Left lung (tissue), 10 donors: Measurements from ENCODE around the gene TRHDE. TPM values are rescaled to one million over a fixed set of nuclear protein-coding genes. Genes with fewer than 3 reads are reported as not detected.
A peak's percentile ranks its signal among the peaks of the same experiment; 100 is the strongest.

Experiments
- ATAC-seq: fragments of 200-7000 bp; cut with Tn5 transposase; one replicate; pipeline ENCODE4 v1.9.1; 2020; ENCODE audit warnings: moderate library complexity
- DNase-seq, 4 donors: peaks; one replicate each; pipeline ENCODE4 v3.0.0-alpha.2; 2013 to 2020
- H3K27ac ChIP-seq, 2 donors: fragments of 200-600 bp; sonication (generic) in 1 of 2; one replicate each; pipeline versions ENCODE4 v1.5.0 to v1.8.0; 2020 to 2021
- H3K27me3 ChIP-seq, 2 donors: fragments of 200-600 bp; sonication (generic) in 1 of 2; one replicate each; pipeline versions ENCODE4 v1.5.0 to v1.8.0; 2020 to 2021
- H3K36me3 ChIP-seq, 2 donors: fragments of 200-600 bp; sonication (generic) in 1 of 2; one replicate each; pipeline versions ENCODE4 v1.5.0 to v1.8.0; 2020 to 2021
- H3K4me1 ChIP-seq, 2 donors: fragments of 200-600 bp; one replicate each; pipeline ENCODE4 v1.8.0; 2021
- H3K4me3 ChIP-seq, 2 donors: fragments of 200-600 bp; sonication (generic) in 1 of 2; one replicate each; pipeline versions ENCODE4 v1.5.0 to v1.8.0; 2020 to 2021; ENCODE audit warnings: mild to moderate bottlenecking in 1 of 2
- H3K9me3 ChIP-seq, 2 donors: fragments of 200-600 bp; sonication (generic) in 1 of 2; one replicate each; pipeline versions ENCODE4 v1.5.0 to v1.8.0; 2020 to 2021
- intact Hi-C, 2 donors: fragments of 100-400 bp; cut with DNase I; formaldehyde crosslinking; loops; one replicate each; pipeline versions ENCODE4 v1.11.2 to v1.14.2; 2022
- polyA plus RNA-seq, 6 donors: library from polyadenylated mRNA; unstranded; fragments of 120-200 nt; gene quantifications; one replicate each; pipeline ENCODE4 v1.2.1, GENCODE V29; 2013; ENCODE audit not compliant: insufficient read length in 6 of 6
- total RNA-seq, 2 donors: library from RNA; stranded (reverse); fragmentation: NEBNext Ultra II Directional; extraction: Animal tissue kit (Norgen Biotek cat#: 25700); gene quantifications; one replicate each; pipeline ENCODE4 v1.2.1, GENCODE V29; 2021
- TF ChIP-seq, protein P1 (sequence below), 2 donors: fragments of 200-600 bp; sonication (generic) in 1 of 2; IDR thresholded peaks; one replicate each; pipeline versions ENCODE4 v1.5.0 to v1.8.0; 2021; ENCODE audit warnings: antibody characterized with exemption in 2 of 2
- donor health status: DM: no; HTN: yes; CAD: no.
- donor health status: DM: no; HTN: no; CAD: no.

The TRHDE gene
- total and polyA plus RNA-seq, 8 donors = 0.87 to 4.3 (median 2.8) TPM

DNA sequence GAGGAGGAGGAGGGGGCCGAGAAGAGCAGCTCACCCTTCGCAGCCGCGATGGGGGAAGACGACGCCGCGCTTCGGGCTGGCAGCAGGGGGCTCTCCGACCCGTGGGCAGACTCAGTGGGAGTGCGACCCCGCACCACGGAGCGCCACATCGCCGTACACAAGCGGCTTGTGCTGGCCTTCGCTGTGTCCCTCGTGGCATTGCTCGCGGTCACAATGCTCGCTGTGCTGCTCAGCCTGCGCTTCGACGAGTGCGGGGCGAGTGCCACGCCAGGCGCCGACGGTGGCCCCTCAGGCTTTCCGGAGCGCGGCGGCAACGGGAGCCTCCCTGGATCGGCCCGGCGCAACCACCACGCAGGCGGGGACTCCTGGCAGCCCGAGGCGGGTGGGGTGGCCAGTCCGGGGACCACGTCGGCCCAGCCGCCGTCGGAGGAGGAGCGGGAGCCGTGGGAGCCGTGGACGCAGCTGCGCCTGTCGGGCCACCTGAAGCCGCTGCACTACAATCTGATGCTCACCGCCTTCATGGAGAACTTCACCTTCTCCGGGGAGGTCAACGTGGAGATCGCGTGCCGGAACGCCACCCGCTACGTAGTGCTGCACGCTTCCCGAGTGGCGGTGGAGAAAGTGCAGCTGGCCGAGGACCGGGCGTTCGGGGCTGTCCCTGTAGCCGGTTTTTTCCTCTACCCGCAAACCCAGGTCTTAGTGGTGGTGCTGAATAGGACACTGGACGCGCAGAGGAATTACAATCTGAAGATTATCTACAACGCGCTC, 745 bp downstream of the TRHDE start:
- ATAC-seq (peak; percentile 16), DNase-seq (peak; percentile 34 to 76 (median 68))
- peaks cover 37 to 91% of the 10 kb centered on the region in 2 donors for H3K27me3 ChIP-seq
- peak overlapping the region in 1 of 2 donors; percentile 58 for H3K27ac ChIP-seq
- TF ChIP-seq, protein P1, sequence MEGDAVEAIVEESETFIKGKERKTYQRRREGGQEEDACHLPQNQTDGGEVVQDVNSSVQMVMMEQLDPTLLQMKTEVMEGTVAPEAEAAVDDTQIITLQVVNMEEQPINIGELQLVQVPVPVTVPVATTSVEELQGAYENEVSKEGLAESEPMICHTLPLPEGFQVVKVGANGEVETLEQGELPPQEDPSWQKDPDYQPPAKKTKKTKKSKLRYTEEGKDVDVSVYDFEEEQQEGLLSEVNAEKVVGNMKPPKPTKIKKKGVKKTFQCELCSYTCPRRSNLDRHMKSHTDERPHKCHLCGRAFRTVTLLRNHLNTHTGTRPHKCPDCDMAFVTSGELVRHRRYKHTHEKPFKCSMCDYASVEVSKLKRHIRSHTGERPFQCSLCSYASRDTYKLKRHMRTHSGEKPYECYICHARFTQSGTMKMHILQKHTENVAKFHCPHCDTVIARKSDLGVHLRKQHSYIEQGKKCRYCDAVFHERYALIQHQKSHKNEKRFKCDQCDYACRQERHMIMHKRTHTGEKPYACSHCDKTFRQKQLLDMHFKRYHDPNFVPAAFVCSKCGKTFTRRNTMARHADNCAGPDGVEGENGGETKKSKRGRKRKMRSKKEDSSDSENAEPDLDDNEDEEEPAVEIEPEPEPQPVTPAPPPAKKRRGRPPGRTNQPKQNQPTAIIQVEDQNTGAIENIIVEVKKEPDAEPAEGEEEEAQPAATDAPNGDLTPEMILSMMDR (IDR thresholded peaks at IDR 0.05) = no peak
- intact Hi-C loops = no loop called here
- H3K36me3 ChIP-seq = no peaks in the 10 kb centered on the region
- peaks cover 10 to 22% of the 10 kb centered on the region in 2 donors for H3K4me1 ChIP-seq
- H3K4me3 ChIP-seq = peak overlapping the region; percentile 49 to 51
- no peaks in the 10 kb centered on the region for H3K9me3 ChIP-seq

DNA sequence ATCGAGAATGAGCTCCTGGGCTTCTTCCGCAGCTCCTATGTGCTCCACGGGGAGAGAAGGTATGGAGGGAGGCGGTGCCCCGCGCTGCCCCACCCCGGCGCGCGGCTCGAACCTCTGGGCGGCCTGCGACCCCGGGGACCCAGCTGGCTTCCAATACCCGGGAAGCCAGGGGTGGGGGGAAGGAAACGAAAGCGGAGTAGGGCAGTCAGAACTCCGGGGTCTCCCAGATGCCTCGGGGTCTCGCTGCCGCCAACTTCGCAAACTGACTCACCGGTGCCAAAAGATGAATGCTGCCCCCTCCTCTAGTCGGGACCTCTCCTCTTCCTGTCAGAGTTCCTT, 1.3 kb downstream of the TRHDE start:
- intact Hi-C loops = no loop called here
- ATAC-seq (no peak), DNase-seq (peak in 1 of 4 donors; percentile 53)
- Histone ChIP-seq H3K27me3 (peaks cover 37 to 91% of the 10 kb centered on the region in 2 donors), H3K9me3 (no peaks in the 10 kb centered on the region), H3K4me3 (peak overlapping the region; percentile 49 to 51), H3K36me3 (no peaks in the 10 kb centered on the region), H3K4me1 (peaks cover 10 to 22% of the 10 kb centered on the region in 2 donors), H3K27ac (no peak overlapping the region)
- TF ChIP-seq, protein P1 (IDR thresholded peaks at IDR 0.05) = no peak

DNA sequence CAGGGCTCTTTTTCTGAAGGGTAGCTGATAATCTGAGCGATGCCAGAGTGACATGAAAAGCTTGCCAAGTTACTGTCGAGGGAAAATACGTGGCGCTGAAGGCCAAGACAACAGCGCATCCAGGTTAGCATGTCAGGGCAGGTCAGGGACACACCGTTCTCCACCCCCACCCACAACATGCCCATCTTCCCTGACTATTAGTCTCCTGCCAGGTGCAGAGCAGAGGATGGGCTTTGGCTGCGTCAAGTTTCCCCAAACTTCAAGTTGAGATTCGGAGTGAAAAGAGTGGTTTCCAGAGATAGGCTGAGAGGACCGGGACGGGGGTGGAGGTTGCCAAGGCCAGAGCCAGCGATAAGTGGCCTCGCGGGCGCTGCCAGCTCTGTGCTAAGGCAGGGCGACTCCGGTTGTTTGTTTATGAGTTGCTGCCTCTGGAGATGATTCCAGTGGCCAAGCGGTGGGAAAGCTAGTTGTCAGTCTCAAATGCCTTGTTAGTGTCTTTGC, 1.7 kb downstream of the TRHDE start:
- ATAC-seq = no peak
- H3K27ac ChIP-seq = no peak overlapping the region
- intact Hi-C loops = no loop called here
- H3K4me1 ChIP-seq = peaks cover 10 to 22% of the 10 kb centered on the region in 2 donors
- peaks cover 37 to 87% of the 10 kb centered on the region in 2 donors for H3K27me3 ChIP-seq
- H3K9me3 ChIP-seq = no peaks in the 10 kb centered on the region
- no peaks in the 10 kb centered on the region for H3K36me3 ChIP-seq
- H3K4me3 ChIP-seq = peak overlapping the region; percentile 49 to 51
- peak in 2 of 4 donors; percentile 26 to 48 for DNase-seq
- TF ChIP-seq, protein P1 (IDR thresholded peaks at IDR 0.05) = no peak

DNA sequence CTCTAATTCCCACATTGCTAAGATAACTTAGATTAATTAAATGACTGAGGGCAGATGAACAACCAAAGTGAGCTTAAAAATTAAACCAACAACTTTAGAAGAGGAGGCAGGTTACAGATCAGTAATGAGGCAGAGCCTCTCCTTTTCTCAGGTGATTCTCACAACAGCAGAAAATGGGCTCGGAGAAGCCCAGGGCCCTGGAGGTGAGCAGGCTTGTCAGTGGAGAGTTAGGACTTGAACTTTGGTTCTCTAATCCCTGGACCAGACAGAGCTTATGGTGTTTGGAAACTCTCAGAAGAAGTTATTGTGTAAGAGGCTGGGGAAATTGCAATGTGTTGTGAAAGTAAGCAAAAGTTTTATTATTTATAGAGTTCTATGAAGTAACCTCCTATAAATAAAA, 2.8 kb downstream of the TRHDE start:
- H3K4me3 ChIP-seq = no peak overlapping the region
- H3K4me1 ChIP-seq = peaks cover 10 to 22% of the 10 kb centered on the region in 2 donors
- intact Hi-C loops = no loop called here
- no peak overlapping the region for H3K27ac ChIP-seq
- TF ChIP-seq, protein P1 (IDR thresholded peaks at IDR 0.05) = no peak
- no peak for ATAC-seq
- no peaks in the 10 kb centered on the region for H3K36me3 ChIP-seq
- DNase-seq = peak in 2 of 4 donors; percentile 49 to 70
- peaks cover 37 to 76% of the 10 kb centered on the region in 2 donors for H3K27me3 ChIP-seq
- no peaks in the 10 kb centered on the region for H3K9me3 ChIP-seq

DNA sequence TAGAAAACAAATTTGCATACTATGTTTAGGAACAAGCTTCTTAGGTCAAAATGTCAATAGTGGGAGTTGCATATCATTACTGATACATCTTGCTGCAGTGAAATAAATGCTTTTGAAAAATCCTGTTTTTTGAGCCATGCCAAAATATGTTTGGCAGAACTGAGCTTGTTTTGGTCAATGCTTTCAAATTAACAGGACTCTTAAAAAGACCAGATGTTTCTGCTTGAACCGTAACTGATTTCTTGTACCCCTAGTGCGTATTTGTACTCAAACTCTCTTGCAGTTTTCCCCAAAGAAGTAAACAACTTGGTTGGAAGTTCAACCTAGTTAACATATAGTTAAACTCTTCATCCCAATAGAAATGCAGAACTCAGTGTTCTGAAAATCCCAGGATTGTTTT, 3.4 kb downstream of the TRHDE start:
- intact Hi-C loops = no loop called here
- ATAC-seq = no peak
- no peak overlapping the region for H3K4me3 ChIP-seq

More for the DNA sequence above, 3.4 kb downstream of the TRHDE start:
- Histone ChIP-seq H3K4me1 (peaks cover 10 to 22% of the 10 kb centered on the region in 2 donors), H3K9me3 (no peaks in the 10 kb centered on the region), H3K36me3 (no peaks in the 10 kb centered on the region), H3K27me3 (peaks cover 37 to 70% of the 10 kb centered on the region in 2 donors), H3K27ac (no peak overlapping the region)
- TF ChIP-seq, protein P1 (IDR thresholded peaks at IDR 0.05) = no peak
- DNase-seq = peak in 1 of 4 donors; percentile 24
